ENCODE measurements around the gene TST. TPM values are rescaled to one million over a fixed set of nuclear protein-coding genes. Genes with fewer than 3 reads are reported as not detected.
A peak's percentile ranks its signal among the peaks of the same experiment; 100 is the strongest.

TST gene
- total and polyA plus RNA-seq, 2 donors (not counting 3 experiments of a cell fraction or from before 2014, with no cell fraction given), result 39.2 to 95.1 TPM

DNA sequence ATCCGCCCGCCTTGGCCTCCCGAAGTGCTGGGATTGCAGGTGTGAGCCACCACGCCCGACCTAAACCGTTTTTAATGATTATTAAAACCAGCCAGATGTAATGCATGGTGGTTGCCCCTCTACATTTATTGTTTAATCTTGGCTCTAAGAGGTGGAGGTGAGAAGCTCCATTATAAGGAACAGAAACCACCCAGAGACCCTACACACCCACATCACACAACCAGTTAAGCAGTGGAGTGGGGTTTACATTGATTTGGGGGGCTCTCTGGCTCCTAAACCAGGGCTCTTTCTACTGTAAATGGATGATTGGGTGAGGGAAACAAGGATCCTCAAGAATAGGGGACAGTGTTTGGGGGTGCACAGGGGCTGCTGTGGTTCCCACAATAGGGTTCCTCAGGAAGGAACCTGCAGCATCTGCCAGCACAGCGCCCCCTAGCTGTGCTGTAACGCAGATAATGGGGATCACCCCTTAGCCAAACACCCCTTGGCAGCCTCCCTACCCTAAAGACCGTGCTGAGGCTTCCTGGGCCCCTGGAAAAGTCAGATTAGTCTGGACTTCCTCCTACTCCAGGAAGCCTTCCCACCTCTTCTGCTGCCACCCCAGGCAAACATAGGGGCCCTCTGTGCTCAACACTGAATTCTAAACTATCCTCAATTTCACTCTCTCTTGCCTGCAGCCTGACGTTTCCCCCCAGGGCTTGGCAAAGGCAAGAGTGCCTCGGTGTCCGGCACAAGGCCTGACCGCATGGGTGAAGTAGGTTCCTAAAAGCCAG, 2.6 kb upstream of the TST start:
- DNase-seq (ENCODE audit: low read depth, low spot score) (peak; percentile 23), FAIRE-seq (peak; percentile 77)
- ChIA-PET CTCF (interaction anchor here (0.6 to 6.7 kb wide), 7 partner anchors 9 to 166 kb away, joined by 3 to 57 read pairs (median 4); a partner anchor contains a TSS), POLR2A (no interaction called here)
- H3K9ac ChIP-seq (replicated peaks; ENCODE audit: extremely low read depth, insufficient read depth, low read length), result no peak overlapping the region
- no peaks in the 10 kb centered on the region for H3K9me1 ChIP-seq (replicated peaks; ENCODE audit: control insufficient read depth, extremely low read depth, insufficient read depth, low read length)
- H3K4me1 ChIP-seq (ENCODE audit: control insufficient read depth, extremely low read depth, insufficient read depth, low read length), result peaks cover 12% of the 10 kb centered on the region
- intact Hi-C loops (cut with micrococcal nuclease), result no loop called here
- H3K36me3 ChIP-seq (ENCODE audit: control insufficient read depth in 2 of 2, extremely low read depth in 1 of 2, insufficient read depth in 2 of 2, low read length in 2 of 2), result peaks cover 2 to 25% of the 10 kb centered on the region in 2 experiments
- no peak overlapping the region for H3K27ac ChIP-seq (ENCODE audit: insufficient read depth, low read depth, low read length)
- no peak overlapping the region for H3K4me2 ChIP-seq (ENCODE audit: insufficient read depth, low read length)
- peaks cover 28% of the 10 kb centered on the region for H3K79me2 ChIP-seq (ENCODE audit: control insufficient read depth, insufficient read depth, low read length)
- dilution Hi-C loops (cut with MboI; ENCODE audit: extremely low pct_ligation_motif_present, low sequenced_read_pairs), result no loop called here
- no peaks in the 10 kb centered on the region for H4K20me1 ChIP-seq (replicated peaks; ENCODE audit: control insufficient read depth, extremely low read depth, insufficient read depth, low read length)
- TF ChIP-seq JUN (IDR thresholded peaks at IDR 0.05; ENCODE audit: borderline replicate concordance, insufficient read depth, insufficient read length, low read depth) (no peak), GATA2 (IDR thresholded peaks at IDR 0.05; ENCODE audit: insufficient read depth, insufficient read length, low read depth, low read length) (no peak)
- TF ChIP-seq, protein P1, sequence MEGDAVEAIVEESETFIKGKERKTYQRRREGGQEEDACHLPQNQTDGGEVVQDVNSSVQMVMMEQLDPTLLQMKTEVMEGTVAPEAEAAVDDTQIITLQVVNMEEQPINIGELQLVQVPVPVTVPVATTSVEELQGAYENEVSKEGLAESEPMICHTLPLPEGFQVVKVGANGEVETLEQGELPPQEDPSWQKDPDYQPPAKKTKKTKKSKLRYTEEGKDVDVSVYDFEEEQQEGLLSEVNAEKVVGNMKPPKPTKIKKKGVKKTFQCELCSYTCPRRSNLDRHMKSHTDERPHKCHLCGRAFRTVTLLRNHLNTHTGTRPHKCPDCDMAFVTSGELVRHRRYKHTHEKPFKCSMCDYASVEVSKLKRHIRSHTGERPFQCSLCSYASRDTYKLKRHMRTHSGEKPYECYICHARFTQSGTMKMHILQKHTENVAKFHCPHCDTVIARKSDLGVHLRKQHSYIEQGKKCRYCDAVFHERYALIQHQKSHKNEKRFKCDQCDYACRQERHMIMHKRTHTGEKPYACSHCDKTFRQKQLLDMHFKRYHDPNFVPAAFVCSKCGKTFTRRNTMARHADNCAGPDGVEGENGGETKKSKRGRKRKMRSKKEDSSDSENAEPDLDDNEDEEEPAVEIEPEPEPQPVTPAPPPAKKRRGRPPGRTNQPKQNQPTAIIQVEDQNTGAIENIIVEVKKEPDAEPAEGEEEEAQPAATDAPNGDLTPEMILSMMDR (IDR thresholded peaks at IDR 0.05; ENCODE audit: extremely low read depth in 1 of 2, insufficient read depth in 1 of 2, low read depth in 1 of 2, low read length in 2 of 2), result peak; percentile 73 to 88
- no peak overlapping the region for H3K4me3 ChIP-seq (replicated peaks in 1 of 3; ENCODE audit: insufficient read depth in 1 of 3, low read depth in 1 of 3, low read length in 3 of 3)
- H3K27me3 ChIP-seq (ENCODE audit: control insufficient read depth in 2 of 2, insufficient read depth in 2 of 2, low read length in 2 of 2), result no peaks in the 10 kb centered on the region
- BruUV-seq (replicated peaks), result no TSS peak
- no peaks in the 10 kb centered on the region for H3K9me3 ChIP-seq (replicated peaks; ENCODE audit: control insufficient read depth, insufficient read depth, low read length)
- no peak overlapping the region for H2AFZ ChIP-seq (ENCODE audit: low read depth, low read length)

DNA sequence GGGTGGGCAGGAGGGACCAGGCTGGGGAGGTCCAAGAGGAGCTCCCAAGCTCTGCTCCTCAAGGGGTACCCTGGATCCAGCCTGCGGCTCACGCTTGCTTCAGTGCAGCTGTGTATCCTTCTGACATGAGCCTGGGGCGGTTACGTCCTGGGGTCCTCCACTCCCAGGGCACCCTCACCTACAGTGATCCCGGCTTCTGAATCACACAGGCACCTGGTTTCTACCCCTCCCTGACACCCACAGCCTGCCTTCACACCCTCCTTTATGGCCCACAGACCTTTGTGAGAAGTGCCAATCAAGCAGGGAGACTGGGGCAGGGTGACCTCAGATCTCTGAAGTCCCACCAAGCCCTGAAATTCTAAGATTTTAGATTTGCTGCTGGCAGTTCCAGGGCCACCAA, 1.8 kb upstream of the TST start:
- DNase-seq (ENCODE audit: low read depth, low spot score) (no peak), FAIRE-seq (no peak)
- Histone ChIP-seq H3K4me3 (replicated peaks in 1 of 3; ENCODE audit: insufficient read depth in 1 of 3, low read depth in 1 of 3, low read length in 3 of 3) (no peak overlapping the region), H3K9me1 (replicated peaks; ENCODE audit: control insufficient read depth, extremely low read depth, insufficient read depth, low read length) (no peaks in the 10 kb centered on the region), H3K79me2 (ENCODE audit: control insufficient read depth, insufficient read depth, low read length) (peaks cover 28% of the 10 kb centered on the region), H3K4me2 (ENCODE audit: insufficient read depth, low read length) (no peak overlapping the region), H3K27me3 (ENCODE audit: control insufficient read depth in 2 of 2, insufficient read depth in 2 of 2, low read length in 2 of 2) (no peaks in the 10 kb centered on the region), H3K27ac (ENCODE audit: insufficient read depth, low read depth, low read length) (no peak overlapping the region), H2AFZ (ENCODE audit: low read depth, low read length) (no peak overlapping the region), H3K9me3 (replicated peaks; ENCODE audit: control insufficient read depth, insufficient read depth, low read length) (no peaks in the 10 kb centered on the region), H3K4me1 (ENCODE audit: control insufficient read depth, extremely low read depth, insufficient read depth, low read length) (peaks cover 12% of the 10 kb centered on the region), H4K20me1 (replicated peaks; ENCODE audit: control insufficient read depth, extremely low read depth, insufficient read depth, low read length) (no peaks in the 10 kb centered on the region), H3K9ac (replicated peaks; ENCODE audit: extremely low read depth, insufficient read depth, low read length) (no peak overlapping the region), H3K36me3 (ENCODE audit: control insufficient read depth in 2 of 2, extremely low read depth in 1 of 2, insufficient read depth in 2 of 2, low read length in 2 of 2) (peaks cover 2 to 20% of the 10 kb centered on the region in 2 experiments)
- TF ChIP-seq EZH2 (IDR thresholded peaks at IDR 0.05; ENCODE audit: borderline replicate concordance, low read depth, low read length, severe bottlenecking) (no peak), JUN (IDR thresholded peaks at IDR 0.05; ENCODE audit: borderline replicate concordance, insufficient read depth, insufficient read length, low read depth) (no peak), FOS (IDR thresholded peaks at IDR 0.05; ENCODE audit: borderline replicate concordance, insufficient read depth, low read length) (no peak), POLR2AphosphoS5 (IDR thresholded peaks at IDR 0.05; ENCODE audit: insufficient read depth, low read depth, low read length) (no peak), GATA2 (IDR thresholded peaks at IDR 0.05; ENCODE audit: insufficient read depth, insufficient read length, low read depth, low read length) (no peak), POLR2A (IDR thresholded peaks at IDR 0.05; ENCODE audit: low read depth, low read length) (no peak), MYC (IDR thresholded peaks at IDR 0.05; ENCODE audit: low read depth, low read length) (no peak)
- TF ChIP-seq, protein P1 (IDR thresholded peaks at IDR 0.05; ENCODE audit: extremely low read depth in 1 of 2, insufficient read depth in 1 of 2, low read depth in 1 of 2, low read length in 2 of 2), result no peak
- TF ChIP-seq, protein P2, sequence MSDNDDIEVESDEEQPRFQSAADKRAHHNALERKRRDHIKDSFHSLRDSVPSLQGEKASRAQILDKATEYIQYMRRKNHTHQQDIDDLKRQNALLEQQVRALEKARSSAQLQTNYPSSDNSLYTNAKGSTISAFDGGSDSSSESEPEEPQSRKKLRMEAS (IDR thresholded peaks at IDR 0.05; ENCODE audit: insufficient read depth, insufficient read length), result no peak
- ChIA-PET CTCF (interaction anchor here (0.9 to 6.7 kb wide), 5 partner anchors 10 to 165 kb away, joined by 7 to 57 read pairs (median 33); no protein-coding TSS in a partner anchor), POLR2A (no interaction called here)
- intact Hi-C loops (cut with micrococcal nuclease), result no loop called here
- dilution Hi-C loops (cut with MboI; ENCODE audit: extremely low pct_ligation_motif_present, low sequenced_read_pairs), result no loop called here
- BruUV-seq (replicated peaks), result no TSS peak
